Epithelial cell of prostate (primary cell): Measurements from ENCODE around the gene GNAI3.

Experiments
- DNase-seq: peaks from one replicate; pipeline ENCODE4 v3.0.0-alpha.2; 2011; ENCODE audit warnings: low read depth, low spot score
- H3K27ac ChIP-seq: fragments of 450-650 bp; 2 replicates; pipeline ENCODE4 v1.5.1; 2017; ENCODE audit warnings: mild to moderate bottlenecking

GNAI3 gene

GRCh38 chr1:109522026-109522425 is 26.4 kb upstream of the GNAI3 start:
- no peak for DNase-seq
- H3K27ac ChIP-seq: no peak overlapping the region

GRCh38 chr1:109523706-109524105 is 24.7 kb upstream of the GNAI3 start:
- DNase-seq: no peak
- H3K27ac ChIP-seq: no peak overlapping the region

- no peak for DNase-seq
- H3K27ac ChIP-seq: no peak overlapping the region
Observed at GRCh38 chr1:109527098-109527811, 21.2 kb upstream of the GNAI3 start.

GRCh38 chr1:109527846-109528695 is 20.3 kb upstream of the GNAI3 start:
- no peak for DNase-seq
- no peak overlapping the region for H3K27ac ChIP-seq

GRCh38 chr1:109528712-109529111 is 19.7 kb upstream of the GNAI3 start:
- no peak overlapping the region for H3K27ac ChIP-seq
- no peak for DNase-seq

- no peak overlapping the region for H3K27ac ChIP-seq
Observed at GRCh38 chr1:109529881-109530456, 18.4 kb upstream of the GNAI3 start.

GRCh38 chr1:109530457-109531087 is 17.8 kb upstream of the GNAI3 start:
- no peak overlapping the region for H3K27ac ChIP-seq
- DNase-seq: no peak

More at GRCh38 chr1:109529881-109530456, 18.4 kb upstream of the GNAI3 start:
- no peak for DNase-seq

- no peak overlapping the region for H3K27ac ChIP-seq
- no peak for DNase-seq
Observed at GRCh38 chr1:109531380-109531779, 17.0 kb upstream of the GNAI3 start.

- DNase-seq: no peak
- H3K27ac ChIP-seq: no peak overlapping the region
Observed at GRCh38 chr1:109531826-109532364, 16.5 kb upstream of the GNAI3 start.

- DNase-seq: no peak
- H3K27ac ChIP-seq: no peak overlapping the region
Observed at GRCh38 chr1:109532365-109533136, 15.9 kb upstream of the GNAI3 start.

- H3K27ac ChIP-seq: no peak overlapping the region
- DNase-seq: no peak
Observed at GRCh38 chr1:109534307-109534858, 14.0 kb upstream of the GNAI3 start.

GRCh38 chr1:109535481-109535880 is 12.9 kb upstream of the GNAI3 start:
- DNase-seq: no peak

GRCh38 chr1:109535971-109536491 is 12.4 kb upstream of the GNAI3 start:
- DNase-seq: no peak
- H3K27ac ChIP-seq: no peak overlapping the region

More at GRCh38 chr1:109535481-109535880, 12.9 kb upstream of the GNAI3 start:
- H3K27ac ChIP-seq: no peak overlapping the region

- no peak for DNase-seq
- H3K27ac ChIP-seq: no peak overlapping the region
Observed at GRCh38 chr1:109537450-109538178, 10.8 kb upstream of the GNAI3 start.

GRCh38 chr1:109538827-109539555 is 9.4 kb upstream of the GNAI3 start:
- no peak for DNase-seq
- no peak overlapping the region for H3K27ac ChIP-seq

- no peak within 1 kb of the TSS for H3K27ac ChIP-seq
- DNase-seq: no peak
Observed at GRCh38 chr1:109539676-109540075, 8.7 kb upstream of the GNAI3 start, which contains the start of gene GPR61. Gene GPR61 (plus strand): TSS chr1:109539872. CDS start chr1:109543023, 3,151 bp downstream.

GRCh38 chr1:109541102-109541501 is 7.3 kb upstream of the GNAI3 start:
- no peak overlapping the region for H3K27ac ChIP-seq
- no peak for DNase-seq

- no peak for DNase-seq
Observed at GRCh38 chr1:109542657-109543056, 5.8 kb upstream of the GNAI3 start.

More at GRCh38 chr1:109542657-109543056, 5.8 kb upstream of the GNAI3 start:
- H3K27ac ChIP-seq: no peak overlapping the region
